H1 (cell line): Measurements from ENCODE around the gene SMG9. TPM values are rescaled to one million over a fixed set of nuclear protein-coding genes. Genes with fewer than 3 reads are reported as not detected.

Experiments used
- ASH2L ChIP-seq: fragments of 200-600, 300-600 bp; sonication (generic); IDR thresholded peaks from one replicate; pipeline ENCODE4 v1.7.1; 2017; ENCODE audit warnings: low read length
- CREB1 ChIP-seq: IDR thresholded peaks from 2 replicates; pipeline ENCODE4 v1.6.1; 2012; ENCODE audit warnings: inconsistent platforms
- HDAC2 ChIP-seq, 2 experiments: fragments of 300-600 bp in 1 of 2; sonication (generic) in 1 of 2; IDR thresholded peaks; 2 replicates each; pipeline ENCODE4 v1.6.1; 2011 to 2012; ENCODE audit warnings: low read depth in 2 of 2, low read length in 2 of 2, mild to moderate bottlenecking in 2 of 2, moderate library complexity in 2 of 2, borderline replicate concordance in 1 of 2, inconsistent platforms in 1 of 2
- JUND ChIP-seq: IDR thresholded peaks from 2 replicates; pipeline ENCODE4 v1.6.1; 2011; ENCODE audit warnings: mild to moderate bottlenecking, improper control_type of control experiment, low read length
- KDM4A ChIP-seq: IDR thresholded peaks from one replicate; pipeline ENCODE4 v1.7.1; 2012; ENCODE audit warnings: low read depth, mild to moderate bottlenecking, moderate library complexity, low read length, inconsistent platforms; ENCODE audit not compliant: severe bottlenecking
- polyA plus RNA-seq, 7 experiments: library from polyadenylated mRNA; depleted of rRNA in 3 of 7; stranded (reverse) in 5 of 7; unstranded in 2 of 7; fragments of >200 nt in 5 of 7; fragments of 200-250 nt in 2 of 7; gene quantifications; 1 replicate in 5 of 7; 2 replicates in 1 of 7; 4 replicates in 1 of 7; pipeline versions ENCODE4 v1.2.1 to v1.2.3, GENCODE V29; 2011 to 2013; ENCODE audit warnings: missing spikeins in 2 of 7, mixed read lengths in 2 of 7
- total RNA-seq: library from RNA; stranded (reverse); fragmentation: NEBNext Ultra II Directional; extraction: Animal tissue kit (Norgen Biotek cat#: 25700); gene quantifications from 2 replicates; pipeline ENCODE4 v1.2.1, GENCODE V29; 2021

The SMG9 gene
- total and polyA plus RNA-seq, 2 of the 8 experiments (the other 6 are each of a cell fraction or from before 2014, with no cell fraction given), result 20.4 to 28.7 TPM

DNA sequence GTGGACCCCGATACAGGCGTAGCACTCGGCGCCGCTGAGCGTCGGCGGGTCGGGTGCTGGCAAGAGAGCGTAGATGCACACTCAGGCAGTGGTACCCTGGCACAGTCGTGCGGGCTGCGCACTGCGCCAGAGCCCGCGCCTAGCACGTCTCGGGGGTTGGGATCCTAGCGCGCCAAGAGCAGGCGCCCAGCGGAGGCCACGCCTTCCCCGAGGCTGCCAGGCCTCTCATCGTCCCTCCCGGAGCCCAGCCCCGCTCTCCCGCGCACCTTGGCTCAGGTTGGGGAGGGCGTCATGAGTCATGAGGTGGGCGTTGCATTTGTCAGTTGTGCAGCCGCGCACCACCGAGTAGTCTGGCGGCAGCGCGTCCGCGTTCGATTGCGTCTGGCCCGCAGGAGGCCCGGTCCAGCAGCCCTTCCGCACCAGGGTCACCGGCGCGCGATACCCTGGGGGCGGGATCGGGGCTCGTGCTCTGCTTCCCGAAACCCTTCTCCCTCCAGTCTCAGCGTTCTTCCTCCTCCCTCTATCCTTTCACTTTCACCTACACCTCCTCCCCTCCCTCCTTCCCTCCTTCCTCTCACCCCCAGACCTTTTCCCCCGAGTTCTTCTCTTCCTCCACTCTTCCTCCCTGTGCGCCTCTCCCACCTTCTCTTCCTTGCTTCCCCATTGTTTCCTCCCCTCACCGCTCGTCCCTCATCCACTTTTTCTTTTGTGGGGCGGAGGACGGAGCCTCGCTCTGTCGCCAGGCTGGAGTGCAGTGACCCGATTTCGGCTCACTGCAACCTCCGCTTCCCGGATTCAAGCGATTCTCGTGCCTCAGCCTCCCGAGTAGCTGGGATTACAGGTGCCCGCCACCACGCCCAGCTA is 44.0 kb upstream of the SMG9 start (continued):
- TF ChIP-seq ASH2L (peak; percentile 30), CREB1 (peak; percentile 34; the same call in 1 of the 2 replicates), HDAC2 (IDR thresholded peaks at IDR 0.05; ENCODE audit: borderline replicate concordance in 1 of 2, low read depth in 2 of 2, low read length in 2 of 2) (0 out of 4 replicates have a peak, but pooled peaks of 1 of the 2 experiments have one; percentile 19), KDM4A (peak; percentile 95), JUND (peak; percentile 74; the same call in 1 of the 2 replicates)
